OCI-LY7 (cell line): ENCODE results near the gene BLMH. TPM values are rescaled to one million over a fixed set of nuclear protein-coding genes. Genes with fewer than 3 reads are reported as not detected.

Experiments
- BruUV-seq: library from RNA; stranded (reverse); fragments of 400-500 nt; replicated peaks from 2 replicates; lab custom pipeline; 2021; lab: Mats Ljungman, UMichigan
- CTCF ChIA-PET: fragments of 300-600 bp; sonication (Branson Sonifier 250); formaldehyde crosslinking; loops from one replicate; lab custom pipeline; 2022; ENCODE audit warnings: antibody characterized with exemption; ENCODE audit not compliant: unreplicated experiment; lab: Charles Lee
- POLR2A ChIA-PET: fragments of 300-600 bp; sonication (Branson Sonifier 250); formaldehyde crosslinking; loops from one replicate; lab custom pipeline; 2022; ENCODE audit warnings: antibody characterized with exemption; lab: Charles Lee
- DNase-seq: peaks from one replicate; pipeline ENCODE4 v3.0.0-alpha.2; 2015; ENCODE audit warnings: low spot score
- H2AFZ ChIP-seq: fragments of 200-600 bp; sonication (generic), shearing (Covaris generic); 2 replicates; pipeline ENCODE4 v1.6.1; 2014; ENCODE audit warnings: mild to moderate bottlenecking, antibody characterized with exemption, low read length, moderate library complexity
- H3K27ac ChIP-seq: fragments of 200-600 bp; sonication (generic); 2 replicates; pipeline ENCODE4 v1.5.1; 2014; ENCODE audit warnings: mixed run types, low read depth, mild to moderate bottlenecking, moderate library complexity, low read length, inconsistent platforms; ENCODE audit not compliant: poor library complexity, severe bottlenecking
- H3K36me3 ChIP-seq: fragments of 200-600 bp; sonication (generic); 2 replicates; pipeline ENCODE4 v1.6.1; 2014; ENCODE audit warnings: mild to moderate bottlenecking, antibody characterized with exemption, low read length, moderate library complexity, mixed read lengths; ENCODE audit not compliant: insufficient read depth
- H3K4me1 ChIP-seq: fragments of 200-600 bp; sonication (generic); 2 replicates; pipeline ENCODE4 v1.5.1; 2014; ENCODE audit warnings: mild to moderate bottlenecking, low read length; ENCODE audit not compliant: insufficient read depth, poor library complexity, severe bottlenecking
- H3K4me2 ChIP-seq: fragments of 200-600 bp; sonication (generic); 2 replicates; pipeline ENCODE4 v1.6.1; 2014; ENCODE audit warnings: mild to moderate bottlenecking, low read length
- H3K4me3 ChIP-seq: fragments of 200-600 bp; sonication (generic); 2 replicates; pipeline ENCODE4 v1.5.1; 2014; ENCODE audit warnings: mild to moderate bottlenecking, low read depth, low read length; ENCODE audit not compliant: poor library complexity, severe bottlenecking
- H3K79me2 ChIP-seq: fragments of 200-600 bp; sonication (generic); 2 replicates; pipeline ENCODE4 v1.6.1; 2016; ENCODE audit warnings: low read depth, mild to moderate bottlenecking, low read length, moderate library complexity, mixed read lengths; ENCODE audit not compliant: insufficient read depth
- H3K9me2 ChIP-seq: fragments of 200-600 bp; sonication (generic); 2 replicates; pipeline ENCODE4 v1.6.1; 2016; ENCODE audit warnings: mild to moderate bottlenecking, low read length, mixed read lengths; ENCODE audit not compliant: insufficient read depth
- H3K9me3 ChIP-seq: fragments of 200-600 bp; sonication (generic); 2 replicates; pipeline ENCODE4 v1.6.1; 2014; ENCODE audit warnings: mild to moderate bottlenecking, mixed run types, low read length, mixed read lengths
- H4K20me1 ChIP-seq: fragments of 200-600 bp; sonication (generic); 2 replicates; pipeline ENCODE4 v1.6.1; 2014; ENCODE audit warnings: mild to moderate bottlenecking, antibody characterized with exemption, low read length, moderate library complexity, mixed read lengths; ENCODE audit not compliant: insufficient read depth
- CTCF ChIP-seq: fragments of 200-600 bp; sonication (generic); conservative IDR thresholded peaks from 2 replicates; pipeline ENCODE4 v1.5.1; 2014; ENCODE audit warnings: mild to moderate bottlenecking, antibody characterized with exemption, low read length, moderate library complexity, mixed read lengths
- EZH2phosphoT487 ChIP-seq: fragments of 200-600 bp; sonication (generic); IDR thresholded peaks from 2 replicates; pipeline ENCODE4 v1.6.1; 2018; ENCODE audit warnings: low read depth, borderline replicate concordance, mild to moderate bottlenecking, mixed run types, antibody characterized with exemption, low read length, moderate library complexity, mixed read lengths
- intact Hi-C: fragments of 100-400 bp; cut with micrococcal nuclease; formaldehyde crosslinking; loops from one replicate; pipeline ENCODE4 v1.10.0; 2022; ENCODE audit not compliant: unreplicated experiment
- total RNA-seq, 2 experiments: library from RNA; depleted of rRNA in 1 of 2; stranded (reverse); fragments of >200 nt in 1 of 2; shearing (Covaris generic) in 1 of 2; gene quantifications; 2 replicates each; pipeline ENCODE4 v1.2.3, GENCODE V29; 2014 to 2022

The BLMH gene
- total RNA-seq, 2 experiments from 2014 or later = 35.0 to 65.7 TPM

GRCh38 chr17:30239089-30239462 lies 52.7 kb downstream of the BLMH start:
- Histone ChIP-seq H3K9me3 (no peaks in the 10 kb centered on the region), H3K79me2 (no peaks in the 10 kb centered on the region), H3K27ac (no peak overlapping the region), H3K4me1 (no peaks in the 10 kb centered on the region), H2AFZ (no peak overlapping the region), H4K20me1 (no peaks in the 10 kb centered on the region), H3K9me2 (no peaks in the 10 kb centered on the region), H3K4me2 (no peak overlapping the region), H3K36me3 (no peaks in the 10 kb centered on the region), H3K4me3 (no peak overlapping the region)
- intact Hi-C loops = loop anchor here (10.0 kb wide), 1 partner anchor 134 kb away; no protein-coding TSS in a partner anchor
- TF ChIP-seq EZH2phosphoT487 (no peak), CTCF (no peak)
- no TSS peak for BruUV-seq
- POLR2A ChIA-PET = interaction anchor here (0.9 kb wide), 1 partner anchor 121 kb away, joined by 3 read pairs; no protein-coding TSS in a partner anchor
- DNase-seq = no peak
- CTCF ChIA-PET = no interaction called here

- H4K20me1 ChIP-seq = no peaks in the 10 kb centered on the region
- no peaks in the 10 kb centered on the region for H3K36me3 ChIP-seq
- H3K4me1 ChIP-seq = no peaks in the 10 kb centered on the region
- no peaks in the 10 kb centered on the region for H3K9me2 ChIP-seq
- POLR2A ChIA-PET = interaction anchor here (0.9 kb wide), 1 partner anchor 120 kb away, joined by 3 read pairs; no protein-coding TSS in a partner anchor
- TF ChIP-seq EZH2phosphoT487 (no peak), CTCF (no peak)
- no TSS peak for BruUV-seq
- no peak overlapping the region for H3K4me2 ChIP-seq
- no peaks in the 10 kb centered on the region for H3K9me3 ChIP-seq
- H3K4me3 ChIP-seq = no peak overlapping the region
- CTCF ChIA-PET = no interaction called here
- H3K79me2 ChIP-seq = no peaks in the 10 kb centered on the region
- no peak for DNase-seq
- intact Hi-C loops = loop anchor here (10.0 kb wide), 1 partner anchor 134 kb away; no protein-coding TSS in a partner anchor
- H2AFZ ChIP-seq = no peak overlapping the region
- no peak overlapping the region for H3K27ac ChIP-seq
Measured at GRCh38 chr17:30238387-30239088, 53.2 kb downstream of the BLMH start.

- CTCF ChIA-PET = no interaction called here
- no peaks in the 10 kb centered on the region for H3K4me1 ChIP-seq
- BruUV-seq = no TSS peak
- intact Hi-C loops = loop anchor here (10.0 kb wide), 1 partner anchor 133 kb away; no protein-coding TSS in a partner anchor
- H2AFZ ChIP-seq = no peak overlapping the region
- no peak for DNase-seq
- H3K79me2 ChIP-seq = no peaks in the 10 kb centered on the region
- H3K27ac ChIP-seq = no peak overlapping the region
- H4K20me1 ChIP-seq = no peaks in the 10 kb centered on the region
- no peak overlapping the region for H3K4me2 ChIP-seq
- POLR2A ChIA-PET = no interaction called here
- H3K36me3 ChIP-seq = no peaks in the 10 kb centered on the region
- H3K9me3 ChIP-seq = no peaks in the 10 kb centered on the region
- no peak overlapping the region for H3K4me3 ChIP-seq
- H3K9me2 ChIP-seq = no peaks in the 10 kb centered on the region
- no peak for TF ChIP-seq EZH2phosphoT487
- TF ChIP-seq CTCF = no peak
Measured at GRCh38 chr17:30238003-30238344, 53.8 kb downstream of the BLMH start.
